Spleen (tissue), 7 donors: ENCODE results near the gene CES4A.

Experiments used
- CTCF ChIP-seq, 11 experiments: fragments of 200-600 bp in 7 of 11; fragments of 450-650 bp in 4 of 11; sonication (generic) in 4 of 11; IDR thresholded peaks in 8 of 11; conservative IDR thresholded peaks in 3 of 11; 1 replicate in 7 of 11; 2 replicates in 4 of 11; pipeline versions ENCODE4 v1.4.0 to v1.8.0; 2016 to 2021; ENCODE audit warnings: antibody characterized with exemption in 11 of 11, inconsistent platforms in 4 of 11, mild to moderate bottlenecking in 1 of 11
- POLR2A ChIP-seq, 3 donors: fragments of 450-650 bp; IDR thresholded peaks; one replicate each; pipeline ENCODE4 v1.5.1; 2017; ENCODE audit warnings: antibody characterized with exemption in 3 of 3, mild to moderate bottlenecking in 1 of 3
- POLR2AphosphoS5 ChIP-seq, 3 donors: sonication (generic); formaldehyde crosslinking; IDR thresholded peaks; one replicate each; pipeline ENCODE4 v1.5.1; 2017; ENCODE audit warnings: antibody characterized with exemption in 3 of 3
- donor health status: DM: no; HTN: no; CAD: no; lungs with moderate emphysema.
- donor health status: DM: no; HTN: no; CAD: no.
- donor health status: DM: no; HTN: no; CAD: no.

- no peak for TF ChIP-seq CTCF (IDR thresholded peaks at IDR 0.05 in 8 of 11, conservative IDR thresholded peaks at IDR 0.05 in 3 of 11)
- TF ChIP-seq POLR2A (IDR thresholded peaks at IDR 0.05), result no peak
- no peak for TF ChIP-seq POLR2AphosphoS5 (IDR thresholded peaks at IDR 0.05)
Observed at GRCh38 chr16:66996324-66996982, 8.1 kb downstream of the CES4A start.
